Measurements from ENCODE around the gene TRMU.

The TRMU gene

DNA sequence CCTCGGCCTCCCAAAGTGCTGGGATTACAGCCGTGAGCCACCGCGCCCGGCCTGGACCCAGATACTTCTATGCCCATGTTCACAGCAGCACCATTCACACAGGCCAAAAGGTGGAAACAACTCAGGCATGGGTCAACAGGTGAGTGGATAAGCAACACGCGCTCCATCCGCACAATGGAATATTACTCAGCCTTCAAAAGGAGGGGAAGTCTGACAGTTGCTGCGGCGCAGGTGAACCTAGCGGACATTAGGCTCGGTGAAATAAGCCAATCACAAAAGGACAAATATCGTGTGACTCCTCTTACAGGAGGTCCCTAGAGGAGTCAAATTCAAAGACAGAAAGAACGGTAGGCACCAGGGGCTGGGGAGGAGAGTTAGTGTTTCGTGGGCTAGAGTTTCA lies 47.0 kb downstream of the TRMU start:
- DNase-seq (ENCODE audit: extremely low read depth, low read depth) = no peak
- TF ChIP-seq, protein P1, sequence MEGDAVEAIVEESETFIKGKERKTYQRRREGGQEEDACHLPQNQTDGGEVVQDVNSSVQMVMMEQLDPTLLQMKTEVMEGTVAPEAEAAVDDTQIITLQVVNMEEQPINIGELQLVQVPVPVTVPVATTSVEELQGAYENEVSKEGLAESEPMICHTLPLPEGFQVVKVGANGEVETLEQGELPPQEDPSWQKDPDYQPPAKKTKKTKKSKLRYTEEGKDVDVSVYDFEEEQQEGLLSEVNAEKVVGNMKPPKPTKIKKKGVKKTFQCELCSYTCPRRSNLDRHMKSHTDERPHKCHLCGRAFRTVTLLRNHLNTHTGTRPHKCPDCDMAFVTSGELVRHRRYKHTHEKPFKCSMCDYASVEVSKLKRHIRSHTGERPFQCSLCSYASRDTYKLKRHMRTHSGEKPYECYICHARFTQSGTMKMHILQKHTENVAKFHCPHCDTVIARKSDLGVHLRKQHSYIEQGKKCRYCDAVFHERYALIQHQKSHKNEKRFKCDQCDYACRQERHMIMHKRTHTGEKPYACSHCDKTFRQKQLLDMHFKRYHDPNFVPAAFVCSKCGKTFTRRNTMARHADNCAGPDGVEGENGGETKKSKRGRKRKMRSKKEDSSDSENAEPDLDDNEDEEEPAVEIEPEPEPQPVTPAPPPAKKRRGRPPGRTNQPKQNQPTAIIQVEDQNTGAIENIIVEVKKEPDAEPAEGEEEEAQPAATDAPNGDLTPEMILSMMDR (IDR thresholded peaks at IDR 0.05; ENCODE audit: low read depth, low read length, missing control alignments) = no peak

DNA sequence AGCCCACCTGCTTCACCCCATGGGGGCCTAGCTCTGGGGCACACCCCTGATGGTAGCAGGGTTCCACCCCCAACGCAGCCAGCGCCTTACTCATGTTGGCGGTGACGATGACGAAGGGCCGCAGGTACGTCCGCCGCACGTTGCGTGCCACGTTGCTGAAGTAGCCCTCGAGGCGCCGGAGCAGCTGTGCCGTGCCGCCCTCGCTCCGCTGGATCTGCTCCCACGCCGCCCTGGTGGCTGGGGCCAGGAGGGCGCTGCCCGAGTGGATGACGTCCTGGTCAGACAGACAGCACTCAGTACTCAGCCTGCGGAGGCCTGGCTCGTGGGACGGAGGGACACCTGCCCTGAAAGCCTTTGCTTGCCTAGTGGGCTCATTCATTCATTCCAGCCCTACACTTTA lies 50.8 kb downstream of the TRMU start:
- DNase-seq (ENCODE audit: extremely low read depth, low read depth) = no peak
- TF ChIP-seq, protein P1 (IDR thresholded peaks at IDR 0.05; ENCODE audit: low read depth, low read length, missing control alignments) = no peak
- H3K4me3 ChIP-seq (replicated peaks; ENCODE audit: low read depth, low read length) = no peak overlapping the region

More for the DNA sequence above, 47.0 kb downstream of the TRMU start:
- no peak overlapping the region for H3K4me3 ChIP-seq (replicated peaks; ENCODE audit: low read depth, low read length)

DNA sequence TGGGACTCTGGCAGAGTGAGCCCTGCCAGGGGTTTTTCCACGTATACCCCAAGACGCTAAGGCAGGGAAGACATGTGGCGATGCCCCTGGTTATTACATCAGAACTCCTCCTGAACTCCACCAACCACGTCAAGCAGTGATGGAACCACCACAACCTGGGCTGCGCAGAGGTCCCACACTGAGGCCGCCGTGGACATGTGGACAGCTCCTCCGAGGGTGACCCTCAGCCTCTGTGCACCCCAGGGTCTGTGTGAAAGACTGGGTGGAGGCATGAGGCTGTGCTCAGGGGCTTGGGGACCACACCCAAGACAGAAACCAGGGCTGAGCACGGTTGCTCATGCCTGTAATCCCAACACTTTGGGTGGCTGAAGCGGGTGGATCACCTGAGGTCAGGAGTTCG lies 52.2 kb downstream of the TRMU start:
- TF ChIP-seq, protein P1 (IDR thresholded peaks at IDR 0.05; ENCODE audit: low read depth, low read length, missing control alignments) = no peak
- no peak overlapping the region for H3K4me3 ChIP-seq (replicated peaks; ENCODE audit: low read depth, low read length)
- DNase-seq (ENCODE audit: extremely low read depth, low read depth) = no peak

DNA sequence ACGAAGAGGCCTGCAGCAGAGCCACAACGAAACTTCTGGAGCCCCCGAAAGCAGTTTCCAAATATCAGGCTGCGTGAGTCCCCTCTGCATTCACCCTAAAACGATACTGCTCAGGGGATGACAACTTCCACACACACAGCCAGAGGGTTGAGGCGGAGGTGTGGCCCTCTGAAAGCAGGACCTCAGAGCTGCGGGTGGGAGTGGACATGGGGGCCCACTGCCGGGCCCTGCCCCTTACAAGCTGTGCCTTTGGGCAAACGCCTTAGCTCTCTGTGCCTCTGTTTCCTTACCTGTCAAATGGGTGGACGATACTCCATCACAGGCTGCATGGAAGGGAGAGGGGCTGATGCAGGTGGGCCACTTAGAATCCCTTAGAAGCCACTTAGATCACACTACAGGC lies 53.1 kb downstream of the TRMU start:
- TF ChIP-seq, protein P1 (IDR thresholded peaks at IDR 0.05; ENCODE audit: low read depth, low read length, missing control alignments) = no peak
- no peak for DNase-seq (ENCODE audit: extremely low read depth, low read depth)
- H3K4me3 ChIP-seq (replicated peaks; ENCODE audit: low read depth, low read length) = no peak overlapping the region

DNA sequence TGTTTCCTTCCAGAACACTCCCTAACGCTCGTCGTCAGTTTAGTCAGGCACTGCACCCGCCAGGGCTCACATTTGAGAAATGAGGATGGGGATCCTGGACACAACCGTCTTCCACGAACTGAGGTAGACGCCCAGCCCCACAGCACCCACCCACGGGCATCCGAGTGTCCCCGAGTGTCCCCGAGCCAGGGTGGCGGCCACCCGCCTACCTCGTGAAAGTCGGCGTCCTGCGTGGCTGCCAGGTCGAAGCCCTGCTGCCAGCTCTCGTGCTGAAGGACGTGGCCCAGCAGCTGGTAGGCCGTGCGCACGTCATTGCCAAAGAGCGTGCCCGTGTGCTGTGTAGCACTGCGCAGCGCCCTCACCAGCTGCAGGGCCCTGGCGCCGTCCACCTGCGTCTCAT lies 53.6 kb downstream of the TRMU start:
- no peak overlapping the region for H3K4me3 ChIP-seq (replicated peaks; ENCODE audit: low read depth, low read length)
- TF ChIP-seq, protein P1 (IDR thresholded peaks at IDR 0.05; ENCODE audit: low read depth, low read length, missing control alignments) = no peak
- no peak for DNase-seq (ENCODE audit: extremely low read depth, low read depth)

DNA sequence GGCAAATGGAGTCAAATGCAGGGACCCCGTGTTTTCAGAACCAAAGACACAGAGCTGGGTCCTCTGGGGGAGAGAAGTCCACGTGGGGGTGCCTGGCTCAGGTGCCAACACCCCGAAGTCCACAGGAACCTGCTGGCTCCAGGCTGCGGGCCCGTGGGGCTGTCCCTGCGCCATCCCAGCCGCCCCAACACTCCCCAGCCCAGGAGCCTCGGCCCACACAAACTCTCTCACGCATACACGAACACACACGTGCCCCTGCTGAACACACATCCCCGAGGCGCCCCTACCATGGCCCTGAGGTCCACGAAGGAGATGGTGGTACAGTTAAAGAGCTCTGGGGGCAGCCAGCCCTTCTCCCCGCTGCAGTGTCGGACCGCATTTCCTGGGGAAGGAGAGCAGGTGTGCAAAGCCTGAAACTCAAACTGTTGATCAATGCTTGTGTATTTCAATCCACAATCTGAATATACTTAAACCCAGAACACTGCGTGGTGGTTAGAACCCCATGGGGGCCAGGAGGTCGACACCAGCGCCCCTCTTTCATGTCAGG lies 54.7 kb downstream of the TRMU start:
- no peak overlapping the region for H3K4me3 ChIP-seq (replicated peaks; ENCODE audit: low read depth, low read length)
- TF ChIP-seq, protein P1 (IDR thresholded peaks at IDR 0.05; ENCODE audit: low read depth, low read length, missing control alignments) = no peak
- no peak for DNase-seq (ENCODE audit: extremely low read depth, low read depth)

All from HFF-Myc (cell line).